NCI-H226 (cell line): Measurements from ENCODE around the gene ZFAND2B.

Source experiments
- DNase-seq: peaks from one replicate; pipeline ENCODE4 v3.0.0-alpha.2; 2015

The ZFAND2B gene

DNA sequence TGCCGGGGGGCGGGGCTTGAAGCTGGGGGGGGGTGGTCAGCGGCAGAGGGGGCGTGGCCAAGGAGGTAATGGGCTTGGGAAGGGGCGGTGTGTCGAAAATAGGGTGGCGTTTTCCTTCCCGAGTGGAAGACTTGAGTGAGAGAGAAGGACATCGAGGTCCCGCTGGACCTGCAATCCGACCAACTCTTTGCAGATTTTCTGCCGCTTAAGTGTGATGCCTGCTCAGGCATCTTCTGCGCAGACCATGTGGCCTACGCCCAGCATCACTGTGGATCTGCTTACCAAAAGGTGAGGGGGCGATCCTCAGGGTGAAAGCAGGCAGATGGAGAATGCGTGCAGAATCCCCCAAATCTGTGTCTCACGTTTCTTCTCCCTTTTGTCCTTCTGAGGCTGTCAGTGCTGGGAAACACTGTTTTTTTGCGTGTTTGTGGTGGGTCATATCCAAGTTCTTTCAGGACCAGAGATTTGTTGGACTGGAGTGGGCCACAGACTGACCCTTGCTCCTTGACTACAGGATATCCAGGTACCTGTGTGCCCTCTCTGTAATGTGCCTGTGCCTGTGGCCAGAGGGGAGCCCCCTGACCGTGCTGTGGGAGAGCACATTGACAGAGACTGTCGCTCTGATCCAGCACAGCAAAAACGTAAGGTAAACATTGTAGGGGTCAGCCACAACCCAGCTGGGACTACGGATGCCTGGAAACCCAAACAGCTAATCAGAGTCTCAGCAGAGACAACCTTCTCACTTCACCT, 727 bp downstream of the ZFAND2B start:
- no peak for DNase-seq

DNA sequence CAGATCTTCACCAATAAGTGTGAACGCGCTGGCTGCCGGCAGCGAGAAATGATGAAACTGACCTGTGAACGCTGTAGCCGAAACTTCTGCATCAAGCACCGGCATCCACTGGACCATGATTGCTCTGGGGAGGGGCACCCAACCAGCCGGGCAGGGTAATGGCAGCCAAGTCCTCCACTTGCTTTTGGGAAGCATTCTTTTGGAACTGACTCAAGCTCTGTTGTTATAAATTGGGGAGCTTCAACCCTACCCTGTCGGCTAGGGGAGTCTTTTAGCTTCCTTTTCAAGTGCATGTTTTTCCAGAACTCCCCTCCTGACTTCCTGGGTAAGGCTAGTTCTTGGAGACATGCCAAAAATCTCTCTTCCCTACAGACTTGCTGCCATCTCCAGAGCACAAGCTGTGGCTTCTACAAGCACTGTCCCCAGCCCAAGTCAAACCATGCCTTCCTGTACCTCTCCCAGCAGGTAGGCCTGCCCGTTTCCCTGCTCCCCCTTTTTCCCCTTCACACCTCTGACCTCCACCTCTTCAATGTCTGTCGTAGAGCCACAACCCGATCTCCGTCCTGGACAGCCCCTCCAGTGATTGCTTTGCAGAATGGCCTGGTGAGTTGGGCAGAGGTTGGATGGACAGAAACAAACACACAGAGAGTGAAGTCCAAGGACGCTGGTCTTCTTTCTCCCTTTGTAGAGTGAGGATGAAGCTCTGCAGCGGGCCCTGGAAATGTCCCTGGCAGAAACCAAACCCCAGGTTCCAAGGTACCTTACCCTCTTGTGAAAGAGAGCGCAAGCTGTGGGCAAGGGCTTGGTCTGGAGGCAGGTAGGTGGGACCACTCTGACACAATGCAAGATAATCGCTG, 1.5 kb downstream of the ZFAND2B start:
- DNase-seq, result peak; percentile 40

DNA sequence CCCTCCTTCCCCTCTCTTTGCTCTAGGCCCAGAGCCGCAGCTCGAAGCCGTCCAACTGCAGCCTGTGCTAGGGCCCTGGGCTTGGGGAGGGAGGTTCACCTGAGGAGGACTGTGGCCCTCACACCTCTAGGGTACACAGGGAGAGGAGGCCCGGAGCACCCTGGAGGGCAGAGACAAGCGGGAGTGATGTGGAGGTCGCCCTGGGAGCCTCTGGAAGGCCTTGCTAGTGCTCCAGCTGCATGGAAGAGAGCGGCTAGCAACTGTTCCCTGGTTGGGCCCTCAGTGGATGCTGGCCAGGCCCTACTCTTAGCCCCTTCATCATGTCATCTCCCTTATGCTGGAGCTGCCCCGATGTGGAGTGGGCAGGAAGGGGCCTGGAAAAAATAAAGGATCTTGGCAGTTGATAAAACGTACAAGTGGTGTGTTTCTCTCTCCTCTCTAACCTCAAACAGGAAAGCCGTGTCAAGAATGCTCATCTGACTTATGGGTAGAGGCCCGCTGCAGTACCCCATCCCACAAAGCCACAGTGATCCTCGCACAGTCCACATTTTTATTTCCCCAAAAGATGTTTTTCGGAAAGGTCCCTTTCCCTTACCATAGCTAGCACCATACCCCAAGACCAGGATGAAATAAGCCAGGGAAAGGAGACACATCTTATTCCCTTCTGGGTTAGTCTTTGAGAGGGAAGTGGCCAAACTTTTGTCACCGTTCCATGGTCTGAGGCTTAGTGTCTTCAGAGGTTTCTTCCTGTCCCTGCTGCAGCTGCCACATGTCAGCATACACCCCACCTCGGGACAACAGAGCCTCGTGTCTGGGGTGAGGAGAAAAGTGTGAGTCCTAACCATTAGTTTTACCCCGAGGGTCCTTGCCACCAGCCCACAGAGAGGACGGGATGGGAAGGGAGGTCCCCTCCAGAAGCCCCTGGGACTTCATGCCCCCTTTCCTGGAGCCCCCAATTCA, 2.9 kb downstream of the ZFAND2B start:
- no peak for DNase-seq

- DNase-seq, result no peak
These were observed 3.8 kb downstream of the ZFAND2B start for GRCh38 chr2:219210196-219210885.

GRCh38 chr2:219210886-219211362, 4.3 kb downstream of the ZFAND2B start:
- DNase-seq, result no peak

DNA sequence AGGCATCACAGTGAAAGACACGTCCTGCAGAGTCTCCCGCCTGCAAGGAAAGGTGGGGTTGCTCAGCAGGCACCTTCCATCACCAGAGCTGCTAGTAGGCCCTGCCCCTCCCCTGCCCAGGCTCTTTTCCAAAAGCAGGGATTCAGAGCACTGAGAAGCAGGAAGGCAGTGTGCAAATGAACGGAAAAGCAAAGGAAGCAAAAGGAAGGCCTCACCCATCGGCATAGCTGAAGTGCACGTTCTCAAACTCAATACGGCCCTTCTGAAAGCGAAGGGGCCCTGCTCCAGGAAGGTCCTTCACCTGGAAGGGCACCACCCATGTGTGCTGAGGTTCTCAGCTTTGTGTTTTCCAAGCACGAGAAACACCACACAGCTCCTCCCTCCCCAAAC, 6.4 kb downstream of the ZFAND2B start:
- DNase-seq, result no peak

DNA sequence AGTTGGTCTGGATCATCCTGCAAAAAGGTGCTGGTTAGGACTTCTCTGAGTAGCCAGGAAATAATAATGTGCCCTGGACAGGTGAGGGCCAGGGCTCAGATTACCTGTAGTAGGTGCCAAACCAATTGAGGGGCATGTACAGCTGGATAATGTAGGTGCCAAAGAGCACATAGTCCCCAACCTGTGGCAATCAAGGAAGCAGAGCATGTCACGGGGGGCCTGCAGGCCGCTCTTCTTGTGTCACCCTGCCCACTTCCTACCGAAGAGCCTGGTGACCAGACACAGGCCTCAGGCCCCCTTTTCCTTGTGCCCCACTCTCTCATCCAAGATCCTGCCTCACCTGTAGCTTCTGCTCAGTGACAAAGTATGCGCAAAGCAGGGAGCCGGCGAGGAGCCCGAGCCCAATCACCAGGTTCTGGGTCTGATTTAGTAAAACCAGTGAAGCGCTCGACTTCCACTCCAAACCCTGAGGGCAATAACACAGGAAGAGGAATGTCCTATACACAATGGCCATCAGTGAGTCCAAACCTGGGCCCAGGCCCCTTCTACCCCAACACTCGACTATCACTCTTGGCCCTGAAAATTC, 7.0 kb downstream of the ZFAND2B start:
- DNase-seq, result no peak

GRCh38 chr2:219214141-219214540, 7.6 kb downstream of the ZFAND2B start:
- DNase-seq, result no peak

- no peak for DNase-seq
These were observed 8.2 kb downstream of the ZFAND2B start for GRCh38 chr2:219214786-219215185.

DNA sequence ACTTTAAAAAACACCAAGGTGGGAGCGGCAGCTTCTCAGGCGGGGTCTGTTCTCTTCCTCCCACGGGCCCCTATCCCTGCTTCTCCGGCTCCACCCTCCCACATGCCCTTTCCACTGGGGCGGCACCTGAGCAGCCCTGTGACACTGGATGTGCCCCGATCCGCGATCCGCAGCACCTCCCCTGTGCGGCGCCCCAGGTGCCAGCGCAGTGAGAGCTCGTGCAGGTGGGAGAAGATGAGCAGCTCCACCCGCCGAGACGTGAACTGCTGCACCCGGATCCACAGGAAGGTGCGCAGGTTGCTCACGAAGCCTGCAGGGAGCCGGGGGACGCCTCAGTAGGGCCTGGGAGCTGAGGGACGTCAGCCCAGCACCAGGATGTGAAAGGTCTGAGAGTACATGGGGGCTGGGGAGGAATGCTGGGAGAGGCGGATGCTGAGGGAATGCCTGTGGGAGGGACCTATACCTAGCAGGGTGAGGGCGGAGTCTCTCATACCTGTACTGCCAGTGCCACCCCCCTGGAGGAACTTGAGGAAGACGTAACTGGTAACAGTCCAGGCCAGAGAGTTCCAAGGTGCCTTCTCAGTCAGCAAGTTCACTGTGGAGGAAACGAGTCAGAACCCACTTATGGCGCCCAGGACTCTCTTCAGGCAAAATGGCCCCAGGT, 9.4 kb downstream of the ZFAND2B start:
- no peak for DNase-seq

DNA sequence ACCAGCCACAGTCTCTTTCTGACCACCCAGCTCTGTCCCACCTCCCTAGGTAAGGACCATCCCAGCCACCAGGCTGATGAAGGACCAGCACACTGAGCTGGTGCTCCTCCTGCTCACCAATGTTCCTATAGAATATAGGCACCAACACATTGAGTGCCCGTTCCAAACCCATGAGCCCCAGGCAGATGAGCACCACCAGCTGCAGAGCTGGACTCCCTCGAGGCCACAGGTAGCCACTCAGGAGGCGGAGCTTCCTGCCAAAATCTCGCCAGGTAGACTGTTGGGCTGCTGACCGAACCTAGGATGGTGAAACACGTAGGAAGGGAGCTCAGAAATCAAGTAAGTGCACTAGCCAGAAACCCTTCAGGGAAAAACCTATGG, 9.9 kb downstream of the ZFAND2B start:
- DNase-seq, result no peak

DNA sequence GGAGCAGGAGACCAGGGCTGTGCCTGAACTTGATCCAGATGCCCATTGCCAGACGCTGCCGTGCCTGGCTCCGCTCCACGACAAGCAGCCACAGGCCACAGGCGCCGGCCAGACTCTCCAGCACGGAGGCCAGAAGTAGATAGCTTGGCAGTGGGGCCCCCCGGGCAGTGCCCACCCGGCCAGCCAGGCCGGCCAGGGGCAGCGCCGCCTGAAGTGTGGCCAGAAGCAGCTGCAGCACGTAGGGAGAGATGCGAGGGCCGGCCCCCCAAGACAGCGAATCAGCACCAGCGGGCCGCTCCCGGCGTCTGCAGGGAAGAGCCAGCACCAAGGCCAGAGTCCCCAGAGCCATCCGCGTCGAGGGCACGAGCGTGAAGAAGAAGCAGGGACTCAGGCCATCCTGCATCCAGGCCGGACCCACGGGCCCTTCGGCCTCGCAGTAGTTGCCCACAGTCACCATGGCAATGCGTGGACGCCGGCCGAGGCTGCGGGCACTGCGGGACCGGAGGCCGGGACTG, 11.7 kb downstream of the ZFAND2B start:
- peak; percentile 76 for DNase-seq

DNA sequence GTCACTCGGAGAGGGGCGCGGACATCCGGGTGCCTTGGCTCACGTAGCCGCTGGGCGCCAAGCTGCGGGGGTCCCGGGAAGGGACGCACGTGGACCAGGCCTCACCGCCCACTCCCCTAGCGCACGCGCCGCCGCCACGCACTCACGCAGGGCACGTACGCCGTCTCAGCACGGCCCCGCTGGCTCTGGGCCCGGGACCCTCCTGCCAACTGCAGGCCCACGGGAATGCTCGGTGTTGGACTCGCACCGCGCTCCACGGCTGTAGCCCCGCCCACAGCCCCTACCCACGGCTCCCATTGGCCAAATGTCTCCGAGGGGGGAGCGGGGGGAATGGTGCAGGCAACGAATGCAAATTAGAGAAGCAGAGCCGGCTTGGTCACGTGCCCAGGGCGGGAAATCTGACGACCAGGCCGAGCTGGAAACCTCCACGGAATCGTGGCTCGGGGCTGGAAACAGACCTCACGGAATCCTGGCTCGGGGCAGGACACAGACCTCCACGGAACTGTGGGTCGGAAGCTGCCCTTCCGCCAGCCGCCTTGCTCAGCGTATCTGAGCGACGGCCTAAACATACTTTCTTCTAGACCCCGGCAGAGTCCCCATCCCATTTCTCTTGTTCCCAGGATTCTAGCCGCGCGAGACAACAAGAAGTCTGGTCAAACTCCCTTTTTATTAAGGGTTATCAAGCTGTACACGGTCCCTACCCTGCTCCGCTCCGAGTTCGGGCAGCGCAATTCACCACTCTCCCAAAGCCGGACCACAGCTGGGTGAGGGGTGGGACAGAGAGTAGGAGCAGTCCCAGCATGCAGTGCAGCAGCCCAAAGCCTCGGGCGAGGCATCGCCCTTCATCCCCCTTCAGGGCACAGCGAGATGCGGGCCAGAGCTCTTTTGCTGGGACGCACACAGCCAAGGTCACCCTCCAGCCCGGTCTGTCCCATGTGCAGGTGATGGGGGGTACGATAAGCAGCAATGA, 12.4 kb downstream of the ZFAND2B start, which contains the start of gene ABCB6:
Gene ABCB6 (minus strand): TSS at position 227 of the 970 bp plus-strand sequence. CDS start 285 bp downstream, outside the sequence.
- DNase-seq, result peak; percentile 96

- DNase-seq, result no peak
These were observed 13.4 kb downstream of the ZFAND2B start for GRCh38 chr2:219219784-219220532.

DNA sequence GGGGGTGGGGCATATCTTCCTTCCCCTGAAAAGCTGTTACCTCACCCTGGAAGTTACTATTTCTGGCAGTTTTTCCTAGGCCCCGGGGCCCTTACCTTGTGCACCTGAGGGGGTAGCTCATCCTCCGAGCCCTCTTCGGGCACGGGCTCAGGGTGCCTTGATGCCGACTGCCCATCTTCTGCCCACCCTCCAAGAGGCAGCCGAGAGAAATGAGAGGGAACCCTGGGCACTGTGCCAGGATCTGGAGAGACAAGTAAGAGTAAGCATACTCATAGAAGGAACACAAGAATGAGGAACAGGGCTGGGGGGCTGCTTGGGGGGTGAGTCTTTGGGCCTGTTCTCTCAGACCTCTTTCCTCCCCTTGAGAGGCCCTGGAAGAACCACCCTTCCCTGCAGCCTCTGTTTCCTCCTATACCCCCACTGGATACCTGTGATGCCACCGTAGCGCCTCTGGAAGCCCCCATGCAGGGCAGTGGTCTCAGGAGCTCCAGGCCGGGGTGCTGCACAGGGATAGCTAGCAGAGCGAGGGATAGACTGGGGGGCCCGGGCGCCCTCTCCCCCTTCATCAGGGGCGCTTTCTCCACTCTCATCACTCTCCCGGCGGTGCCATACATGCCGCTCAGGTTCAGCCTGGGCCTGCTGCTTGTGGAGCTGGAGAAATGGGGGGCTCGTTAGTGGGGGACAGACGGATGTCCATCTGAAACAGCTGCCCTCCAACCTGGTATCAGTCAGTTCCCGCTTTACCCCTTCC, 14.2 kb downstream of the ZFAND2B start:
- DNase-seq, result no peak

GRCh38 chr2:219221957-219222518, 15.5 kb downstream of the ZFAND2B start:
- no peak for DNase-seq

DNA sequence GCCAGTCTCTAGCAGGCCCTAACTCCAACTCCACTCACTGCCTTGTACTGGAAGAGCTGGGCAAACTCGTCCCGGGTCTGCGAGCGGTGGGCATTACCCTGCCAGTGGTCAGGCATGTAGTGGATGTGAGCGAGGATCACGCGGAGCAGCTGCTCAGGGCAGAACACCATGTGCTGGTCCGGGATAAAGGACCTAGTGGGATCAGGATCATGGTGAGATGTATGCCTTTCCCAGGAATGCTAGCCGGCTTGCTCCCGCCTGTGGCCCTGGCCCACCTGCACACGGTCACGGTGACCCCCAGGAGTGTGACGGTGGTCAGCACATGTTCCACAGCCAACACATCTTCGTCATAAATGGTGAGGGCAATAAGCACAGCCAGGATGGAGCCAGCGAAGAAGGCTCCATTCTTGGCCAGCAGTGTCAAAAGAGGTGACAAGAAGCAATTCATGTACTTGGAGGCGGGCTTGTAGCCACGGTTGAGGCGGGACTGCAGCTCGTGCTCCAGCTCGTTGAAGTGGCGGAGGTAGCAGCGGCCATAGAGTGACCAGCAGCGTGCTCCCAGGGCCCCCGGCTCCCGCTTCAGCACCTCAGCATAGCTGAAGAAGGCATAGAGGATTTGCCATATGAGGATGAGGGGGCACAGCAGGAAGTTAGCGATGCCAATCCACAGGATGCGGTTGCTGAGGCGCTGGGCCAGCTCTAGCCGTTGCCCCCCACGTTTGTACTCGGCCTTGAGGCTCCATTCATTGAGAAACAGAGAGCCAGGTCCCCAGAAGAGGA, 17.4 kb downstream of the ZFAND2B start:
- no peak for DNase-seq
